Activated naive CD4-positive, alpha-beta T cell treated with anti-CD3 and anti-CD28 coated beads, Interleukin-2, amount 10 ng/mL, durations not matched to agents 7 days and 5 days (primary cell): ENCODE measurements around the gene CRIP1.

Experiments
- CTCF ChIA-PET: fragments of 350-600 bp; sonication (Branson Sonifier 250); formaldehyde crosslinking; loops from one replicate; lab custom pipeline; 2021; ENCODE audit warnings: antibody characterized with exemption; lab: Charles Lee
- DNase-seq: peaks from one replicate; pipeline ENCODE4 v3.0.0-alpha.2; 2020
- H3K27ac Mint-ChIP-seq: one replicate; pipeline ENCODE4 v1.8.0; 2021; ENCODE audit warnings: mild to moderate bottlenecking, moderate library complexity, mixed read lengths
- H3K27me3 Mint-ChIP-seq: one replicate; pipeline ENCODE4 v1.8.0; 2021; ENCODE audit warnings: mild to moderate bottlenecking, mixed read lengths
- H3K36me3 Mint-ChIP-seq: one replicate; pipeline ENCODE4 v1.8.0; 2021; ENCODE audit warnings: mixed read lengths
- H3K4me1 Mint-ChIP-seq: one replicate; pipeline ENCODE4 v1.8.0; 2021; ENCODE audit warnings: mixed read lengths
- H3K4me3 Mint-ChIP-seq: one replicate; pipeline ENCODE4 v1.8.0; 2021; ENCODE audit warnings: mild to moderate bottlenecking, moderate library complexity, mixed read lengths
- H3K9me3 Mint-ChIP-seq: one replicate; pipeline ENCODE4 v1.8.0; 2021; ENCODE audit warnings: mixed read lengths

CRIP1 gene

DNA sequence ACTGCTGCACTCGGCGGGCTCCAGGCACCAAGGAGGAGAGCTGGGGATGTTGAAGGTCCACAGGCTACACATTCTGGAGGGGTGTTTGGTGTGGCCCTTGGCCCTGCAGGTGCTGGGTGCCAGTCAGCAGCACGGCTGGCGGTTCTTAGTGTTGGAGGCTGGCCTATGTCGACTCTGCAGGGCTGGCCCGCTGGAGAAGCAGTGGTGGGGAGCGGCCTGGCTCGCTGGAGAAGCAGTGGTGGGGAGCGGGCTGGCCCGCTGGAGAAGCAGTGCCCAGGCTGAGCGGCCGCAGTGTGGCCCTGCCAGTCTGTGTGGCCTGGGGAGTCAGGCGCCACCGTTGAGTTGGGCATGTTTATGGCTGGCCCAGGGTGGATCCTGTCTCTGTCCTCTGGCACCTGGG is 39.7 kb upstream of the CRIP1 start:
- Mint-ChIP-seq H3K27me3 (no peaks in the 10 kb centered on the region), H3K27ac (no peak overlapping the region), H3K4me1 (no peaks in the 10 kb centered on the region), H3K36me3 (peaks cover 7% of the 10 kb centered on the region), H3K4me3 (no peak overlapping the region), H3K9me3 (no peaks in the 10 kb centered on the region)
- CTCF ChIA-PET, result interaction anchor here (1.5 to 1.9 kb wide), 2 partner anchors 35 to 76 kb away, joined by 3 to 6 read pairs; no protein-coding TSS in a partner anchor
- no peak for DNase-seq

DNA sequence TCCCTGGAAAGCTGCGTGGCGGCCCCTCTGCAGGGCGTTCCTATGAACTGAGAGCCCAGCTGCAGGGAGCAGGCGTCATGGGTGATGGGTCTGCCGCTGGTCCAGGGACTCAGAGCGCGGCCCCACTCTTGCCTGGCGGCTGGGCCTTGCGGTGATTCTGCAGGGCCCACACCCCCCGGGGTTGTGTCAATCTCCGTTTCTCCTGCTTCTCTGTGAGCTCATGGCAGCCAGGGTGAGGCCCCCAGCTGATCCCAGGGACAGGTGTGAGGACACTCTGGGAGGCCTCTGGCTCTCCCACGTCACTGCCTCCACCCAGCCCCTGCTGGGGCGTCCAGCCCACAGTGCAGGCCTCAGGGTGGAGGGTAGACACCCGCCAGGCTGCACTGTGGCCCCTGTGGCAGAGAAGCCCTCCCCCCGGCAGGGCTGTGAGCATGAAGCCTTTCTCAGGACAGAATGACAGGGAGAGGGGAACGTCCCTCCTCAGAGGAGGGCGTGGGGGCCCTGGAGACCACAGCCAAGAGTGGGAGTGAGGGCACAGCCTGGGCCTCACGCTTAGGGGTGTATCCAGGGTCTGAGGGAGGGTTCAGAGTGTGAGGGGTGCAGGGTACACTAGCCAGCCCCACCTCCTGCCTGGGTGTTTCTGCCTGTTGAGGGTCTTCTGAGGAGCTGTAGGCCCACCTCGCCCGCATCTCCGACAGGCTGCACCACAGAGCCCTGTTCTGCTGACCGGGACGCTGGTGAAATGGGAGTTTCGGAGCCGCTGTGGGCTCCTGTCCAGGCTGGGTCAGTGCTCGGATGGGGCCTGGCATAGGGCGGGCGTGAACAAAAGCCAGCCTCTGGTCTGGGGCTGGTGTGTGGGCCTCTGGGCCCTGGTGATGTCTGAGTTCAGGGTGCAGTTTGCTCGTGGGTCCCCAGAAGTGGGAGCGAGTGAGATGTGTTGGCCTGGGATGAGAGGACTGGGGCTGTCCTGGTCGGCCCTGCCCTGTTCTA is 38.7 kb upstream of the CRIP1 start:
- H3K9me3 Mint-ChIP-seq, result no peaks in the 10 kb centered on the region
- no peak overlapping the region for H3K4me3 Mint-ChIP-seq
- no peaks in the 10 kb centered on the region for H3K27me3 Mint-ChIP-seq
- H3K27ac Mint-ChIP-seq, result peak overlapping the region; percentile 71
- no peaks in the 10 kb centered on the region for H3K4me1 Mint-ChIP-seq
- H3K36me3 Mint-ChIP-seq, result peaks cover 5% of the 10 kb centered on the region
- DNase-seq, result no peak
- CTCF ChIA-PET, result interaction anchor here (0.6 to 1.9 kb wide), 9 partner anchors 10 to 105 kb away, joined by 3 to 6 read pairs (median 3); no protein-coding TSS in a partner anchor

DNA sequence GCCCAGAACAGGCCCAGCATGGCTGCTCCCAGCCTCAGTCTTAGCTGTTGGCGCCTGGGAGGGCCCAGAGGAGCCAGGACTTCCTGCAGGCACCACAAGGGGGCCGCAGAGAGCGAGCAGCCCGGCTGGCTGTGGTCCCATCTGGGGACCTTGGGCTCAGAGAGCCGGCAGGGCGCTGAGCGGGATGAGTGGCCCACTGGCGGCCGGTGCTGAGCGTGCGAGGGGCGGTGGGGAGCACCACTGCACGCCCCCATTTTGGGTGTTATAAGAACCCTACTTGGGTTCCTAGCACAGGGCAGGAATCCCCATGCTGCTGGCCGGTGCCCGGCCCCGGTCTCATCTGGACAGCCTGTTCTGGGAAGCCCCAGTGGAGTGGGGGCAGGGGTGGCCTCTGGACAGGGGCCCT is 38.0 kb upstream of the CRIP1 start:
- Mint-ChIP-seq H3K4me1 (no peaks in the 10 kb centered on the region), H3K27me3 (no peaks in the 10 kb centered on the region), H3K27ac (no peak overlapping the region), H3K36me3 (peaks cover 2% of the 10 kb centered on the region), H3K9me3 (no peaks in the 10 kb centered on the region), H3K4me3 (no peak overlapping the region)
- CTCF ChIA-PET, result interaction anchor here (0.6 to 1.9 kb wide), 7 partner anchors 9 to 104 kb away, joined by 3 to 6 read pairs (median 4); no protein-coding TSS in a partner anchor
- peak; percentile 73 for DNase-seq

DNA sequence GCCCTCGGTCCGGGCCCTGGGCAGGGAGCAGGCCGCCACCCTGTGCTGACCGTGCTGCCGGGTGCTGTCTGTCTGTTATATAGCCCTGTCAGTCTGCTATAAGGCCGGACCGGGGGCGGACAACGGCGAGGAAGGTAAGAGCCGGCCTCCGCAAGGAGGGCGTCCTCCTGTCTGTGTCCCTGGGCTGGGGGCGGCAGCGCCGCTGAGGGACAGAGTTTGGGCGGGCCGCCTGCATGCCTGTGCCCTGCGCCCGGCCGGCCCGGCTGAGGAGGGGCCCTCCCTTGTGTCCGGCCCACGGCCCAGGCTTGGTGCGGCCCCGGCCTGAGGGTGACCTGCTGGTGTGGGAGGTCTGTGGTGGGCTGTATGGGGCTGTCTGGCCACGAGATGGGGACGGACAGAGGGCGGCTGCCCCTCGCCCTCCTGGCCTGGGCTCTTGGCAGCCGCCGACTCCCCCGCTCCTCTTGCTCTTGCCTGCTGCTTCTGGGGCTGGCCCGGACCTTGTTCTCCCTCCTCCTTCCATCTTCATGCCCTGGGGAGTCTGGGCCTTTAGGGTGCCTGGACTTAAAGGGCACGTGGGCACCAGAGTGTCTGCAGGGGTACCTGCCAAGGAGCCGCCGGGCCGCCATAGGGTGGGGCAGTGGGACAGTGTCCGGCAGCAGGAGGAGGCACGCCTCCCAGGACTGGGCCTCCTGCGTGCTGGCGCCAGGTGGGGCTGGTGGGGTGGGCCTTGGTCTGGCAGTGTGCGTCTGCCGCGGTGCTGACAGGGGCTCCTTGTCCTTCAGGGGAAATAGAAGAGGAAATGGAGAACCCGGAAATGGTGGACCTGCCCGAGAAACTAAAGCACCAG is 37.2 kb upstream of the CRIP1 start:
- Mint-ChIP-seq H3K36me3 (peaks cover 2% of the 10 kb centered on the region), H3K27me3 (no peaks in the 10 kb centered on the region)
- CTCF ChIA-PET, result no interaction called here

DNA sequence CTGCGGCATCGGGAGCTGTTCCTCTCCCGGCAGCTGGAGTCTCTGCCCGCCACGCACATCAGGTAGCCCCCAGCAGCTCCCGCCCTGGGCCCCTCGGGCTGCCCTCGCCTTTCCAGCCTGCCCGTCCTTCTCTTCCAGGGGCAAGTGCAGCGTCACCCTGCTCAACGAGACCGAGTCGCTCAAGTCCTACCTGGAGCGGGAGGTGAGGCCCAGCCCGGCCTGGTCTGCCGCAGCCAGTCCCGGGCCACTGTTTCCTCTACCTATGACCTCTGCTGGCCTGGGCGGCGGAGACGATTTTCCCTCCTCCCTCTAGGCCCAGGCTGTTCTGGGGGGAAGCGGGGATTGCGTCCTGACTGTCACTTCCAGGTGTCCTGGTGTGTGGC is 36.6 kb upstream of the CRIP1 start:
- CTCF ChIA-PET, result no interaction called here
- peaks cover 2% of the 10 kb centered on the region for H3K36me3 Mint-ChIP-seq
- H3K27me3 Mint-ChIP-seq, result no peaks in the 10 kb centered on the region
- no peak for DNase-seq
- H3K4me1 Mint-ChIP-seq, result no peaks in the 10 kb centered on the region
- H3K9me3 Mint-ChIP-seq, result no peaks in the 10 kb centered on the region
- H3K4me3 Mint-ChIP-seq, result no peak overlapping the region
- no peak overlapping the region for H3K27ac Mint-ChIP-seq

More for the DNA sequence above, 37.2 kb upstream of the CRIP1 start:
- H3K4me3 Mint-ChIP-seq, result no peak overlapping the region
- no peak for DNase-seq
- H3K4me1 Mint-ChIP-seq, result no peaks in the 10 kb centered on the region
- no peak overlapping the region for H3K27ac Mint-ChIP-seq
- H3K9me3 Mint-ChIP-seq, result no peaks in the 10 kb centered on the region

DNA sequence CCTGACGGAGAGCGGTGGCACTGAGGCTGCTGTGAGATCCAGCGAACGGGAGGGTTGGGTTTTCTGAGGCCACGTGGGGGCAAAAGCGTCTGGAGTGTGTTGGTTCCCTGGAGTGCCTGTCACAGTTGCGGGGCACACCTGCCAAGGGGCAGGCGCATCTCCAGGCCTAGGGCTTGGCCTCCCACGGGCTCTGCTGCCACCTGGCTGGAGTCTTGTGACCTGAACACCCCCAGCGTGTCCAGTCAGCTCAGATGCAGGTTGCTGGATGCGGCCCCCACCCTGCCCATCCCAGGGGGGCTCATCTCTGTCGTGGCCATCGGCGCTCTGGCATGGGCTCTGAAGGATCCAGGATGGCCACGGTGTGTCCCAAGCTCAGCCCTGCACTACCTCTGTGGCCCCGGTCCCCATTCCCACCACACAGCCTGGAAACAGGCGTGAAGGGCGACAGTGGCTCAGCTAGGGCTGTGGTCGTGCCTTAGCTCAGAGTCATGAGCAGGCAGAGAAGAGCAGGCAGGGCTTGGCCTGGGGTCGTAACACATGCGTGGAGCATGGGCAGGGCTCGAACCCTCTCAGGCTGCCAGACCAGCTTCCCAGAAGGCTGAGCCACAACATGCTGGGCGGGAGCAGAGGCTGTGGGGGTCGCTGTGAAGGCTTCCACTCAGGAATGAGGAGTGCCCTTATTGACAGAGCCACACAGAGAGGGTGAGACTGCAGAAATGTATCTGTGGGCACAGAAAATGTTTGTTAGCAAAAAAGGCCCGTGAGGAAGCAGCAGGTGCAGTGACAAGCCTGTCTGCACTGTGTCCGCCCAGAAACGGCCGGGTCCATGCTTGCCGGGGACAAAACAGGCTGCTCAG is 35.6 kb upstream of the CRIP1 start:
- DNase-seq, result no peak
- Mint-ChIP-seq H3K4me3 (no peak overlapping the region), H3K9me3 (no peaks in the 10 kb centered on the region), H3K36me3 (peaks cover 6% of the 10 kb centered on the region), H3K4me1 (no peaks in the 10 kb centered on the region), H3K27me3 (no peaks in the 10 kb centered on the region), H3K27ac (no peak overlapping the region)
- CTCF ChIA-PET, result no interaction called here

DNA sequence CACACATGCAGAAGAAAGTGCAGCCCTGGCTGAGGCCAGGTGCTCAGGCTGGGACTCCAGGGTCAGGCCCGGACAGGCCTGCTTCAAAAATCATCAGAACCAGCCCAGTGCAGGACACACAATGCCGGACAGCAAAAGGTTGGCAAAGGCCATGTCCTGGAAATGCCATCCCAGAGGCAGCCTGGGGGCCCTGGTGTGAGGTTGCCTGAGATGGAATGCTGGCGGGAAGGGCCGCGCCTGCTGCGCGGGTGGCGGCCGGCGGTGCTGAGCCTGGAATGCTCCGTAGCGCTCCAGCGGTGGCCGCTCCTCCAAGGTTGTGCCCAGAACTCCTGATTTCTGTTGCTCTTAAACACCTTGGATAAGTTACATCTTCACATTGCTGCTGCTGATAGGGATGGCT is 33.7 kb upstream of the CRIP1 start:
- no peak overlapping the region for H3K4me3 Mint-ChIP-seq
- H3K36me3 Mint-ChIP-seq, result peaks cover 6% of the 10 kb centered on the region
- no peaks in the 10 kb centered on the region for H3K27me3 Mint-ChIP-seq
- CTCF ChIA-PET, result no interaction called here
- no peaks in the 10 kb centered on the region for H3K9me3 Mint-ChIP-seq
- H3K4me1 Mint-ChIP-seq, result no peaks in the 10 kb centered on the region
- H3K27ac Mint-ChIP-seq, result no peak overlapping the region
- DNase-seq, result no peak

DNA sequence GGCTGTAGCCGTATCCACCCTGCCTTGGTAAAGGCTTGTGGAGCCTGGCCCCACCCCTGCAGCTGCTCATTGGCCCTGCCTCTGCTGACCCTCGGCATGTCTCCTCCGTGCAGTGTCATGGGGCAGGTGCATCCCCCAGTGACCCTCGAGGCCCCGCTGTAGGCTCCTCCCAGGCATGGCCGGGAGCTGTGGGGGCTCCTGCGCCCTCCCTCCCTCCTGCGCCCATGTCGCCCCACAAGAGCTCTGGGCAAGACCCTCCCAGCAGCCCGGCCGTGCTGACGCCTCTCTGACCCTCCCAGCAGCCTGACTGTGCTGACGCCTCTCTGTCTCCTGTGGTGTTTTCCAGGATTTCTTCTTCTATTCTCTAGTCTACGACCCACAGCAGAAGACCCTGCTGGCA is 32.8 kb upstream of the CRIP1 start:
- CTCF ChIA-PET, result no interaction called here
- H3K4me3 Mint-ChIP-seq, result no peak overlapping the region
- H3K9me3 Mint-ChIP-seq, result no peaks in the 10 kb centered on the region
- H3K27ac Mint-ChIP-seq, result no peak overlapping the region
- H3K27me3 Mint-ChIP-seq, result no peaks in the 10 kb centered on the region
- peaks cover 6% of the 10 kb centered on the region for H3K36me3 Mint-ChIP-seq
- no peak for DNase-seq
- H3K4me1 Mint-ChIP-seq, result no peaks in the 10 kb centered on the region

DNA sequence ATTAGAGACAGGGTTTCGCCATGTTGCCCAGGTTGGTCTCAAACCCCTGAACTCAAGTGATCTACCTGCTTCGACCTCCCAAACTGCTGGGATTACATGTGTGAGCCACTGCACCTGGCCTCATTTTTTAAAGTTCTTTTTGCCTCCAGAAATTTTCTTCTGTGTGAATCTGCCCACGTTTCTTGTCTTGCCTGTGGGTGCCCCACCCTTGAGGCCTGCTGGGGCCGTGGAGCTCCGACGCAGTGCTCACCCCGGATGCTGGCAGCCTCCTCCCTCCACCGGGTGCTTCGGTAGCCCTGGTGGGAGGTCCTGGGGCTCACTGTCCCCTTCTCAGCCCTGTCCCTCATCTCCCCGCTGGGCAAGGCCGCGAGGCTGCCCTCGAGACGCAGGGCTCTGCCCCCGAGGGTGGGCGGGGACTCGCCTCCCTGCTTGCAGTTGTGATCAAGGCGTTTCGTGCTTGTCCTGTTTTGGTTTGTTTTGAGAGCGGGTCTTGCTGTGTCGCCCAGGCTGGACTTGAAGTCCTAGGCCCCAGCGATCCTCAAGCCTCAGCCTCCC is 31.5 kb upstream of the CRIP1 start:
- no peaks in the 10 kb centered on the region for H3K27me3 Mint-ChIP-seq
- H3K4me3 Mint-ChIP-seq, result no peak overlapping the region
- no peaks in the 10 kb centered on the region for H3K4me1 Mint-ChIP-seq
- CTCF ChIA-PET, result interaction anchor here (0.7 kb wide), 1 partner anchor 18 kb away, joined by 3 read pairs; no protein-coding TSS in a partner anchor
- peak overlapping the region; percentile 49 for H3K27ac Mint-ChIP-seq
- H3K36me3 Mint-ChIP-seq, result peaks cover 6% of the 10 kb centered on the region
- H3K9me3 Mint-ChIP-seq, result no peaks in the 10 kb centered on the region
- DNase-seq, result no peak

DNA sequence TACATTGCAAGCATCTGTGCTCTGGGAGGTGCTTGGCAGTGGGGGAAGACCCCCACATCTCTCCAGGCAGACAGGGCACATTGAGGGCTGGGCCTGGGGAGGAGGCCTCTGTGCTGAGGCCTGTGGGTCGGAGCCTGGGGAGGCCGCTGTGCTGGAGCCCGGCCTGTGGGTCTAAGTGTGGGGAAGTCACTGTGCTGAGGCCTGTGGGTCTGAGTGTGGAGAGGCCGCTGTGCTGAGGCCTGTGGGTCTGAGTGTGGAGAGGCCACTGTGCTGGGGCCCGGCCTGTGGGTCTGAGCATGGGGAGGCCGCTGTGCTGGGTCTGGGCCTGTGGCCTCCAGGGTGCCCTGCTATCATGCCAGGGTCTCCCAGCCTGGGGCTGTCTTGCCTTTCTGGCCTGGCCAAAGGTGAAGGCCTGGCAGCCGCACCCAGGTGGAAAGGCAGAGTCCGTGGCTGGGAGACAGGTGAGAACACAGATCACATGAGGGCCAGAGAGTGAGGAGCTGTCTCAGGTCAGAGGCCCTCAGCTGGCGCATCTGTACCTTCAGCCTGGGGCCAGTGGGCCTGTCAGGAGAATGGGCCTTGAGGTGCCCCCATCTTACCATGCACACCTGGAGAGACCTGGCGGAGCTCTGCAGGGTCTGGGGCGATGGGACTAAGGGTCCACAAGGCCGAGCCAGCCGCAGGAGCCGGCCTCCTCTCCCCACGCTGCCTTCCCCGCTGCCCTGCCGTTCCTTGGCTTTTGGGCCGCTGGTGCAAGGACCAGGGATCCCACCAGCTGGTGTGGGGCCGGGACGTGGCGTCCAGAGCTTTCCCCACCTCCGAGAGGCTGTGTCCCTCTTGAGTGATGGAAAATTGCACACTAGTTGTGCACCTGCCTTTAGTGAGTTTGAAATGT is 30.7 kb upstream of the CRIP1 start:
- Mint-ChIP-seq H3K36me3 (peaks cover 6% of the 10 kb centered on the region), H3K27me3 (no peaks in the 10 kb centered on the region), H3K27ac (peak overlapping the region; percentile 49), H3K4me3 (no peak overlapping the region), H3K9me3 (no peaks in the 10 kb centered on the region), H3K4me1 (no peaks in the 10 kb centered on the region)
- CTCF ChIA-PET, result no interaction called here
- no peak for DNase-seq

DNA sequence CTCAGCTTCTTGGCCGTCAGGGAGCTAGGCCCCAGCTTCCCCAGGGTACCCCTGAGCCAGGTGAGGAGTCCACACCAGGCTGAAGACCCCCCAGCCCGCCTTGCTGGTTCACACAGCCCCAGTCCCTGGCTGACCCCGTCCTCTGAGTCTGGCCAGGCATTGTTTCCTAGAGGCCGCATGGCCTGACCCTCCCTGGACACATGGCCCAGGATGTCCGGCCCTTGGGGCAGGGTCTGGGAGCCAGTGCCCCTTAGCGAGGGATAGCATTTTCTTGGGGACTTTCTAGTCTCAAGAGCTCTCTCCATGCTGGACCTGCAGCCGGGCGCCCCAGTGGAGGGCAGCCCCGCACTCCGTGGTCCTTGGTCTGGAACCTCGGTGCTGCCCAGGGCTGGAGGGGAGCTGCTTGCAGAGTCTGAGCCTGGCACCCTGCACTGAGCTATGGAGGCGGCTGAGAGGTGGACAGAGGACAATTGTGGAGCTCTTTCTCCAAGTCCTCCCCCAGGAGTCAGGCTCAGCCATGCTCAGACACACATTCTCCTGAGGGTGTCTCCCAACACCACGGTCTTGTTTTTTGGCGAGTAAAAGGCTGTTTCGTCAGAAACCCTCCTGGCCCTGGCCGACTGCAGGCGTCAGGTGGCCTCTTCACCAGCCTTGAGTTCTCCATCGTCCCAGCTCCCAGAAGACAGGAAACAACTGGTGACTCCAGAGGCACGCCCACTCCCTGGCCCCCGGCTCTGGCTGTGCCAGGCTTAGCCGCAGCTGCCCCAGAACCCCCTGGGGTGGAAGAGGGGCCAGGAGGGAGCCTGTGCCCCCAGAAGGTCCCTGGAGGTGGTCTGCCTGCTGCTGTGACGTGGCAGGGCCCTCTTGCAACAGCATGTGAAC is 29.7 kb upstream of the CRIP1 start:
- no peak for DNase-seq
- Mint-ChIP-seq H3K4me3 (no peak overlapping the region), H3K4me1 (no peaks in the 10 kb centered on the region), H3K9me3 (no peaks in the 10 kb centered on the region), H3K36me3 (peaks cover 8% of the 10 kb centered on the region), H3K27me3 (no peaks in the 10 kb centered on the region), H3K27ac (no peak overlapping the region)
- CTCF ChIA-PET, result interaction anchor here (0.8 kb wide), 1 partner anchor 8 kb away, joined by 4 read pairs; no protein-coding TSS in a partner anchor

DNA sequence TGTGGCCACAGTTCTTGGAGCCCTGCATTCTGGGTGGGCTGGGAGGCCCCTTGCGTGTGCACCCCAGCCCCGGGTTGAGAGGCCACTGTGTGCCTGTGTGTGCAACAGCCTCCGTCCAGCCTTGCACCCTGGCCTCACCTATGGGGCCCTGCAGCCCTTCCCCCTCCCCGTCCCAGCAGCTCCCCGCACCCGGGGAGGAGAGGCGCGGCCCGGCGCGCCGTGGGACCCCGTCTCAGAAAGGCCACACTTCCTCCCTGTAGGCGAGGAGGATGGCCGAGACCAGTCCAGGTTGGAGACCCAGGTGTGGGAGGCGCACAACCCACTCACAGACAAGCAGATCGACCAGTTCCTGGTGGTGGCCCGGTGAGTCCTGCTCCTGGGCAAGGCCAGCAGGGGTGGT is 28.7 kb upstream of the CRIP1 start:
- CTCF ChIA-PET, result interaction anchor here (0.8 kb wide), 1 partner anchor 9 kb away, joined by 4 read pairs; no protein-coding TSS in a partner anchor

More for the DNA sequence above, 28.7 kb upstream of the CRIP1 start:
- Mint-ChIP-seq H3K9me3 (no peaks in the 10 kb centered on the region), H3K4me3 (no peak overlapping the region), H3K36me3 (peaks cover 8% of the 10 kb centered on the region), H3K27me3 (no peaks in the 10 kb centered on the region), H3K27ac (no peak overlapping the region), H3K4me1 (no peaks in the 10 kb centered on the region)
- no peak for DNase-seq
